ENCODE results near the gene ZNF429. TPM values are rescaled to one million over a fixed set of nuclear protein-coding genes. Genes with fewer than 3 reads are reported as not detected.
A peak's percentile ranks its signal among the peaks of the same experiment; 100 is the strongest.

ZNF429 gene
- total RNA-seq, result 19.5 and 19.9 TPM in 2 replicates

- peaks cover 38% of the 10 kb centered on the region for H3K4me1 Mint-ChIP-seq
- intact Hi-C loops (cut with micrococcal nuclease), result loop anchor here (1.0 to 10.0 kb wide), 11 partner anchors 64 to 1083 kb away; partner anchors contain the start of genes ZNF100, ZNF257, ZNF43 and ZNF493
Measured at GRCh38 chr19:21505459-21506451, at the start of gene ZNF429. TSS of gene ZNF429 (plus strand) at chr19:21505602. CDS start at chr19:21505772, 170 bp downstream.

GRCh38 chr19:21460686-21461085, 44.7 kb upstream of the ZNF429 start:
- H3K9me3 Mint-ChIP-seq, result peaks cover 12% of the 10 kb centered on the region
- CTCF ChIA-PET, result no interaction called here

More at GRCh38 chr19:21505459-21506451, at the start of gene ZNF429:
- no peaks in the 10 kb centered on the region for H3K27me3 Mint-ChIP-seq
- H3K36me3 Mint-ChIP-seq (ENCODE audit: low read depth), result peaks cover 26% of the 10 kb centered on the region
- DNase-seq (peak; percentile 73), ATAC-seq (ENCODE audit: low read depth) (peak; percentile 99)
- peak within 1 kb of the TSS; percentile 99 for H3K27ac Mint-ChIP-seq
- POLR2A ChIA-PET, result interaction anchor here (0.6 to 2.5 kb wide), 29 partner anchors 12 to 1990 kb away, joined by 3 to 32 read pairs (median 7); partner anchors contain the start of genes NDUFA13, ZNF100, ZNF253 and ZNF257
- peaks cover 3% of the 10 kb centered on the region for H3K9me3 Mint-ChIP-seq
- peak within 1 kb of the TSS; percentile 100 for H3K4me3 Mint-ChIP-seq
- CTCF ChIA-PET, result interaction anchor here (1.6 kb wide), 1 partner anchor 177 kb away, joined by 3 read pairs; the partner anchor contains the start of gene ZNF708
- TF ChIP-seq CTCF (IDR thresholded peaks at IDR 0.05), result no peak

DNA sequence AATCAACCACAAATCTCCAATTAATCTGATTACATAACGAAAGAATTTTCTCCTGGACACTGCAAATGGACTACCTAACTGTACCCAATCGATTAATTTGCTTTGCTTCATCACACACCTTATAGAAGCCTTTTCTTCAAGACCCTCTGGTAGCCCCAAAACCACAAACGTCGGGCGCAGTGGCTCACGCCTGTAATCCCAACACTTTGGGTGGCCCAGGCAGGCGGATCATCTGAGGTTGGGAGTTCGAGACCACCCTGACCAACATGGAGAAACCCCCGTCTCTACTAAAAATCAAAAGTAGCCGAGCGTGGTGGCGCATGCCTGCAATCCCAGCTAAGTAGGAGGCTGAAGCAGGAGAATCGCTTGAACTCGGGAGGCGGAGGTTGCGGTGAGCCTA, 42.9 kb upstream of the ZNF429 start:
- Mint-ChIP-seq H3K4me1 (peaks cover 7% of the 10 kb centered on the region), H3K36me3 (ENCODE audit: low read depth) (peaks cover 7% of the 10 kb centered on the region), H3K9me3 (peaks cover 8% of the 10 kb centered on the region), H3K4me3 (no peak overlapping the region), H3K27me3 (peaks cover 3% of the 10 kb centered on the region), H3K27ac (no peak overlapping the region)
- ATAC-seq (ENCODE audit: low read depth) (no peak), DNase-seq (no peak)
- ChIA-PET CTCF (no interaction called here), POLR2A (no interaction called here)
- intact Hi-C loops (cut with micrococcal nuclease), result no loop called here
- no peak for TF ChIP-seq CTCF (IDR thresholded peaks at IDR 0.05)

More at GRCh38 chr19:21460686-21461085, 44.7 kb upstream of the ZNF429 start:
- H3K4me3 Mint-ChIP-seq, result no peak overlapping the region
- peaks cover 3% of the 10 kb centered on the region for H3K27me3 Mint-ChIP-seq
- no peak for TF ChIP-seq CTCF (IDR thresholded peaks at IDR 0.05)
- H3K27ac Mint-ChIP-seq, result no peak overlapping the region
- POLR2A ChIA-PET, result interaction anchor here (0.6 kb wide), 1 partner anchor 1595 kb away, joined by 3 read pairs; the partner anchor contains the start of gene ZNF253
- intact Hi-C loops (cut with micrococcal nuclease), result no loop called here
- peaks cover 7% of the 10 kb centered on the region for H3K36me3 Mint-ChIP-seq (ENCODE audit: low read depth)
- ATAC-seq (ENCODE audit: low read depth) (no peak), DNase-seq (no peak)
- H3K4me1 Mint-ChIP-seq, result peaks cover 7% of the 10 kb centered on the region

DNA sequence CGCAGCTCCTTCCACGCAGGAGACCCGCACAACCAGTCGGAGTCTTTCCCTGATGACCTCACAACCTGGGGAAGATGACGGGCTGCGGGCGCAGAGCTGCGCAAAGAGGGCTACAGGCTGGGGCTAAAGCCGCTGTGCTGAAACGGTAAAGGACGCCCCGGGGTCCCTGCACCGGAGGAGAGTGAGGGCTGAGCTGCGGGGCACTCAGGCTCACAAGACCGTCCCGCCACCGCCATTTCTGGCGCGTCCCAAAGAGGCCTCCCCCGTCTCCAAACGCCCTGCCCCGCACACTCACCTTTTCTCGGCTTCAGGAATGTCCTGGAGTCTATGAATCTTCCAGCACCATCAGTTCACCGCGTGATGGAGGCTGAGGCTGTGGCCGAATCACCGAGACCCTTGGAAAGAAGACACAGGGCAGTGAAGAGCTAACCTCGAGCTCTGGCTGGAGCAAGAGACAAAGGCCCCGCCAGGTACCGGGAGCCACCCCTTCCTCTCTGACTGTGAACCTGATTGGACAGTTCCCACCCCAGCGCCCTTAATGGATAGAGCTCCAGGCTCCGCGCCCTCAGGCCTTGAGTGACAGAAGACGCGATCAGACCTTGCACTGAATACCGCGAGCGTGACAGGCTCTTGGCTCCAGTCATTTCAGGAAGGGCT, 41.8 kb upstream of the ZNF429 start:
- Mint-ChIP-seq H3K27ac (peak overlapping the region; percentile 70), H3K36me3 (ENCODE audit: low read depth) (peaks cover 4% of the 10 kb centered on the region), H3K27me3 (peaks cover 3% of the 10 kb centered on the region), H3K4me3 (peak overlapping the region; percentile 92), H3K9me3 (peaks cover 3% of the 10 kb centered on the region), H3K4me1 (peaks cover 7% of the 10 kb centered on the region)
- POLR2A ChIA-PET, result interaction anchor here (0.5 to 1.8 kb wide), 10 partner anchors 42 to 540 kb away, joined by 3 to 9 read pairs (median 3); partner anchors contain the start of genes ZNF429, ZNF431, ZNF493 and ZNF708
- CTCF ChIA-PET, result no interaction called here
- ATAC-seq (ENCODE audit: low read depth), result peak; percentile 99
- no peak for TF ChIP-seq CTCF (IDR thresholded peaks at IDR 0.05)
- no peak for DNase-seq
- intact Hi-C loops (cut with micrococcal nuclease), result no loop called here

Measured in activated B cell treated with CpG ODN at 0.5 μM for 24 hours (primary cell).